Colon (tissue), 2 donors: ENCODE measurements around the gene SEPTIN8.

Experiments
- FAIRE-seq: peaks from 2 replicates; lab custom pipeline; 2012; peaks lifted over from hg19 to GRCh38; lab: Jason Lieb, UNC
- donor health status: control.
- donor health status: control.

SEPTIN8 gene

DNA sequence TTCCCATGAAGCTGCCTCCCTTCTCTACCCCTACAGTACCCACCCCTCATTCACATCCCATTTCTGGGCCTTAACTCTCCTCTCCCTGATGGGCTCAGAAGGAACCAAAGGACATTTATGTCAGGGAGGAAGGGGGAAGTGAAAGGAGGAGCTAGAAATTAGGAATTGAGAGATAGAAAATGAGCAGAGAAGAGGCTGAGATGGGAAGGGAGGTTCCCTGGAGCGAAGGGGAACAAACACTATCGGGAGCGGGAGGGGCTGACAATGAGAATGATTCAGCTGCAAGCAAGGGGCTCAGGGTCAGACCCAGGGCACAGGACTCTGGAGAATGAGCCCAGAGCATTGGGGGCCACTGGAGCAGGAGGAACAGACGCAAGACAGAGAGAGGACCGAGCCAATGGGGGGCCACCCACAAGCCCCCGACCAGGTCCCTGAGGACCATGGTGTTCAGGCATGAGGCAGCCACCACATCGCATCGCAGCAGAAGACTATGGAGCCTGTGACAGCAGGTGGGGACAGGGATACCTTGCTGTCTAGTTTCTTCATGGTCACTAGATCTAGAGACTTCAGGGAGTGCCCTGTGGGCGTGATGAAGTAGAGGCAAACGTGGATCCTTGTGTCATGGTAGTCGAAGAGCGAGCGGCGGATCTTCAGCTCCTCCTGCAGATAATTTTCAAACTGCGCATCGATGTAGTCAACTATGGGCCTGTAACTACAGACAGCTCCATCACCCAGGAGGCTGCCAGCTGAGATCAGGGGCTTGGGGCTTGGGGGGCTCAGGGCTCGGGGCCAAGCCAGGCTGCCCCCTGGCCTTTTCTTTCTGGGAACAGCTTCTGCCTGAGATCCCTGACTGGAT is 13.6 kb downstream of the SEPTIN8 start:
- FAIRE-seq, result no peak

DNA sequence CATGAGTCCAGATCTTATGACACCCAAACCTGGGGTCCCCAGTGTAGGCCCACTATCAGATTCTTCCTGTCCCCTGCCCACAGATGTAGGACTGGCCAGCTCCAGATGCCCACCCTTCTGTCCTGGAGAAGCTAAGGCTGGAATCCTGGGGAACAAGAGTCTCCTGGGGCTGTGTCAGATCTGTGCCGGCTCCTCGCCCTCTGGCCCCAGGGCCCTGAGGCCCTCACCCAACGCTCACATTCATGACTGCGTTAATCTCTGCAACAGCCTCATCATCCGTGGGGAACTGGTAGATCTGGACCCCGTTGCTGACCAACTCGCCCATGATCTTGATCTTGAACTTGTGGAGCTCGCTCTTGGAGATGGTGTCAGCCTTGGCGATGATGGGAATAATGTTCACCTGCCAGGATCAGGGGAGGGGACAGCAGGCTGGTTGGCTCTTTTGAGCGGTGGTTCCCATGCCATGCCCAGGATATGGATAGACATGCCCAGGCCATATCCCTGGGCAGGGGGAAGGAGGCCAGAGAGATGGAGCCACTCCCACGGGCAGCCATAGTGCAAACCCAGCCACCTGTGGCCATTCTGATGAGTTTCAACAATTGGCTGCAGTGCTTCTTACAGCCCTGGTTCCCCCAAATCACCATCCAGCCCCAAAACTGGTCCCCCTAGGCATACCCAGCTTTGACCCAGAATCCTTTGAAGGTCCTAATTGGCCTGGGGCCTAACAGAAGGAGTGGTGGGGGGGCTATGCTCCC is 14.6 kb downstream of the SEPTIN8 start:
- FAIRE-seq, result no peak

DNA sequence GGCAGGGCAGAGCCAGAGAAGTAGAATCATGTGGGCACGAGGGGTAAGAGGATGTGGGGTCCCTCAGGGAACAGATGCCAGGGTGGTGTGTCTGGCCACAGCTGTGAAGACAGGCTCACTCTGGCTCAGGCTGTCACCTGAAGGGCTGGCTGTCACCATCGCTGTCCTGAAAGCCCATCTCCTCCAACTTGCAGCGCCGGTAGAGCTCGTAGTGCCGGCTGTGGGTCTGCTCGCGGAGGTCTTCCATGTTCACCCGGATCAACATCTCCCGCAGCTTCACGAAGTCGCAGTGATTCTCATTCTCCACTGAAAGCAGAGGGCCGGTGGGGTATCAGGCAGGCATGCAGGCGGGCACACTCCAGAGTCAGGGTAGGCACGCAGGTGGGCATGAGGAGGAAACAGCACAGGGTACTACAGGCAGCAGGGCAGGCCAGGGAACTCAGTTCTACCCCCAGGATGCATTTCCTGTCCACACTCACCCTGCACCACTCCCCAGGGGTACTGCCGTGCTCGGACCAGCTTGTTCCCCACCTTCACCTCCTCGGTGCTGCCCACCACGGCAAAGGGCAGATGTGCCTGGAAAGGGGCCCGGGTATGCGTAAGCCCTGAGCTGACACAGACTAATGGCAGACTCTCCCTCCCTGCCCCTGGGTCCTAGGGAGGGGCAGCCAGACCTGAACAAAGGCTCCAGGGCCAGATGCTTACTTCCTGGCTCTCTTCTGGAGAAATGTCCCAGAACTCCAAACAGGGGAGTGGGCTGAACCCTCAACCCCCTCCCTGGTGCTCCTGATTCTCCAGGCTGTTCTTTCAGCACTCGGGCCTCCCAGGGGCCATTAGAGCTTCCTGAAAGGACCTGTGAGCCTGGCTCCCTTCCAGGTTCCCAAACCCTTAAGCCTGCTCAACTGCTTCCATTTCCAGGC is 15.5 kb downstream of the SEPTIN8 start:
- no peak for FAIRE-seq

- FAIRE-seq, result no peak
Measured at GRCh38 chr5:132760601-132761317, 16.3 kb downstream of the SEPTIN8 start.

DNA sequence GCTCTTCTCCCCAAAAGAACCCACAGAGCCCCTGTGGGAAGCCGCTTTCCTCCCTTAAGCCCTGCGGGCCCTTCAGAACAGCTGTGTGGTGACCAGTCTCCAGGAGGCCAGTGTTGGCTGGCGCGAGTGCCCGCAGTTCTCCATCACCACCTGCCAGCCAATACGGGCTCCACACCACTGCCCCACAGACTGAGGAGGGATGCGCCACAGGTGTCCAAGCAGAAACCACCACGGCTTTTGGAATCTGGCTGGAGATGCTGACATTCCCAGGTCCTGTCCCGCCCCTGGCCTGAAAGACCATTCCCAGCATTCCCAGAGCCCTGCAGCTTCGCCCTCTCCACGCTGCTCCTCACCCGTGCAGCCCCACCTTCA is 17.0 kb downstream of the SEPTIN8 start:
- FAIRE-seq, result no peak

GRCh38 chr5:132759114-132760048 is 17.7 kb downstream of the SEPTIN8 start:
- no peak for FAIRE-seq

GRCh38 chr5:132758451-132758850 is 18.6 kb downstream of the SEPTIN8 start:
- FAIRE-seq, result no peak

GRCh38 chr5:132756542-132756941 is 20.5 kb downstream of the SEPTIN8 start:
- no peak for FAIRE-seq

DNA sequence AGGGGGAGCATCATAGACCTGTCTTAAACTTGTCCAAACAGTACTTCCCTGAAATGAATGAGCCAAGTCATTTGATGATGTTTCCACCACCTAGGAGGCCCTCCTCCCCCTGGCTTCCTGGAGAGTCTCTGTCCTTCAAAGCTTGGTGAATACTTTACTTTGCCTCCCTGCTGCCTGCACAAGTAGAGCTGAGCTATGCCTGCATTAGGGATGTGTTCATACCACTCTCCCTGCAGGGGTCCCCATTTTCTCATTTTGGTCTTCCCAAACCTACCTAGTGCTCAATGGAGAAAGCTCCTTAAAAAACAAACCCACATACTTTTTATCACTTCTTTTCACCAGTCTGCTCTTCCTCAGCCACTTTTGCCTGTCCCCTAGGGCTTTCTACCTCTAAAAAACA is 22.1 kb downstream of the SEPTIN8 start:
- FAIRE-seq, result no peak

GRCh38 chr5:132754111-132754510 is 22.9 kb downstream of the SEPTIN8 start:
- no peak for FAIRE-seq

GRCh38 chr5:132753135-132753987 is 23.7 kb downstream of the SEPTIN8 start:
- FAIRE-seq, result no peak

GRCh38 chr5:132752581-132753125 is 24.4 kb downstream of the SEPTIN8 start:
- no peak for FAIRE-seq

DNA sequence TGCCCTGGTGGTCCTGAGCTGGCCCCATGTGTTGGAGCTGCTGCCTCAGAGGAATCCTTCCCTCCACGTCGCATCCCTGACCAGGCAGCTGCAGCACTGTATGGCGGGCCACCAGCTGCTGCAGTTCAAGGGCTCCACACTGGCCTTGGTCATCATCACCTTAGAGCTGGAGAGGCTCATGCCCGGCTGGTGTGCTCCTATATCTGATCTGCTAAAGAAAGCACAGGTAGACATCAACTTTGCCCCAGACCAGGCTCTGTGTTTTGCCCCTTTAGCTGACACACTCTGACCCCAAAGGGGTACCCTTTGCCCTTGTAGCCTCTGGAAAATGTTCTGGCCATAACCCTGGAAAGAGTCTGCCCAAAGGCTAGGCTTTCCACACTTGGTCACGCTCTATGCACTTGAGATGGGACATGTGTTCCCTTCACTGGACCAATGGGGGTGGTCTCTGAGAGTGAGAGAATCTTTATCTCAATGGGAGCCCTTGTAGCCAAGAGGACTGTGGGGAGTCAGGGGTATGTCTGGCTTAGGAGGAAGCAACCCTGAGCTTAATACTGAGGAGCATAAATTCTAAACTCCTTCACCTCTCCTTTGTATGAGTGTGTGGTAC is 25.0 kb downstream of the SEPTIN8 start:
- no peak for FAIRE-seq

DNA sequence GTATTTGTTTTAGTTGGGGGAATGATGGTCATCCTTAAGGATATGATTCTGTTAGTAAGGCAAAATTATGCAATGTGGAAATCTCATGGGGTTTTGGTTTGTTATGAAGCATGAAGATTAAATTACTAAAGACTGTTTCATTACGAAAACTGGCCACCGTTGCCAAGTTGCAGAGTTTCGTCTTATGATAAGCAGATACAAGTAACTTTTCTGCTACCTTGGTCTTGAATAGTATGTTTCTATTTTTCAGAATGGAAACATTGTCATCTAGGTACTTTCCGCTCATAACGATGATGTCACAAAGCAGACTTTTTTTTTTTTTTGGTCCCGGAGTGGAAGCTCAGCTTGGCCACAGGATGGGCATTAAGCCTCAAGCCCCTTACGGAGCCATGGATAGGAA is 25.6 kb downstream of the SEPTIN8 start:
- FAIRE-seq, result no peak

- no peak for FAIRE-seq
Measured at GRCh38 chr5:132750471-132751230, 26.4 kb downstream of the SEPTIN8 start.

DNA sequence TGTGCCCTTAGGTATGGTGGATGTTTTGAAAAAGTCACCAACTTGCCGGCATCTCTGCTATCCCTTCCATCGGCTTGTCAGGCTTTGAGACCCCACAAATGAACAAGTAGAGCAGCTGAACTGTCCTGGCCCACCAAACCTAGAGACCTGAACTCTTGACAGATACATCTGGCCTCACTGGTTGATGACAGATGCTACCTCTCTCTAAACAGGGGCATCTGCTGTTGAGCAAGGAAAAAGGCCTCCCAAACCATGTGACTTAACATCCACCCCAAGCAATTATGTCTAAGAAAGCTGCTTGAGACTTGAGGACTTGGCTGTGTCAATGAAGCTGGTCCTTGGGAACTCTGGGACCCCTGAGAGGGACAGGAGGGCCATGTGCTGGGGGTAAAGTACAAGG is 27.5 kb downstream of the SEPTIN8 start:
- no peak for FAIRE-seq

- FAIRE-seq, result no peak
Measured at GRCh38 chr5:132748522-132749000, 28.5 kb downstream of the SEPTIN8 start.
